PC-3 (cell line): Measurements from ENCODE around the gene PTPRA. TPM values are rescaled to one million over a fixed set of nuclear protein-coding genes. Genes with fewer than 3 reads are reported as not detected.

Experiments
- ATAC-seq: fragments of 200-7000 bp; cut with Tn5 transposase; 2 replicates; pipeline ENCODE4 v1.9.1; 2020; ENCODE audit warnings: mild to moderate bottlenecking, moderate library complexity
- BruUV-seq: library from RNA; stranded (reverse); fragments of 400-500 nt; replicated peaks from 2 replicates; lab custom pipeline; 2021; lab: Mats Ljungman, UMichigan
- CTCF ChIA-PET: fragments of 300-600 bp; sonication (Branson Sonifier 250); formaldehyde crosslinking; loops from one replicate; lab custom pipeline; 2022; ENCODE audit warnings: antibody characterized with exemption; lab: Charles Lee
- POLR2A ChIA-PET: fragments of 300-600 bp; sonication (Branson Sonifier 250); formaldehyde crosslinking; loops from one replicate; lab custom pipeline; 2022; ENCODE audit warnings: antibody characterized with exemption; ENCODE audit not compliant: unreplicated experiment; lab: Charles Lee
- DNase-seq: peaks from one replicate; pipeline ENCODE4 v3.0.0-alpha.2; 2015
- H2AFZ ChIP-seq: fragments of 300-600 bp; sonication (generic); 2 replicates; pipeline ENCODE4 v1.6.0; 2016; ENCODE audit warnings: antibody characterized with exemption, low read length
- H3F3A ChIP-seq: fragments of 300-600 bp; sonication (generic); one replicate; pipeline ENCODE4 v1.6.0; 2017; ENCODE audit warnings: antibody characterized with exemption, low read length, control low read depth, mild to moderate bottlenecking; ENCODE audit not compliant: unreplicated experiment
- H3K27ac ChIP-seq: fragments of 300-600 bp; sonication (generic); 2 replicates; pipeline ENCODE4 v1.5.1; 2016; ENCODE audit warnings: mild to moderate bottlenecking, low read length
- H3K27me3 ChIP-seq: fragments of 300-600 bp; sonication (generic); 2 replicates; pipeline ENCODE4 v1.6.1; 2016; ENCODE audit warnings: low read length, mixed read lengths
- H3K36me3 ChIP-seq: fragments of 300-600 bp; sonication (generic); 2 replicates; pipeline ENCODE4 v1.6.1; 2016; ENCODE audit warnings: low read depth, mixed run types, low read length, mixed read lengths
- H3K4me1 ChIP-seq: fragments of 300-600 bp; sonication (generic); 2 replicates; pipeline ENCODE4 v1.5.1; 2016; ENCODE audit warnings: low read length; ENCODE audit not compliant: insufficient read depth
- H3K4me2 ChIP-seq: fragments of 300-600 bp; sonication (generic); 2 replicates; pipeline ENCODE4 v1.6.0; 2016; ENCODE audit warnings: low read length
- H3K4me3 ChIP-seq: fragments of 300-600 bp; sonication (generic); 2 replicates; pipeline ENCODE4 v1.5.1; 2016; ENCODE audit warnings: mild to moderate bottlenecking, low read length, mixed read lengths
- H3K79me2 ChIP-seq: fragments of 300-600 bp; sonication (generic); 2 replicates; pipeline ENCODE4 v1.6.1; 2017; ENCODE audit warnings: low read length, mixed read lengths
- H3K9ac ChIP-seq: fragments of 300-600 bp; sonication (generic); 2 replicates; pipeline ENCODE4 v1.6.0; 2016; ENCODE audit warnings: mild to moderate bottlenecking, low read length
- H3K9me2 ChIP-seq: fragments of 300-600 bp; sonication (generic); replicated peaks from 2 replicates; pipeline ENCODE4 v1.6.1; 2016; ENCODE audit warnings: mixed run types, low read length, mixed read lengths
- H3K9me3 ChIP-seq: fragments of 300-600 bp; sonication (generic); 2 replicates; pipeline ENCODE4 v1.6.1; 2016; ENCODE audit warnings: low read length, mixed read lengths
- H4K20me1 ChIP-seq: fragments of 300-600 bp; sonication (generic); 2 replicates; pipeline ENCODE4 v1.6.1; 2016; ENCODE audit warnings: low read length, mixed read lengths
- CTCF ChIP-seq: fragments of 300-600 bp; sonication (generic); conservative IDR thresholded peaks from 2 replicates; pipeline ENCODE4 v1.5.1; 2017; ENCODE audit warnings: antibody characterized with exemption, low read depth, mild to moderate bottlenecking, low read length
- EZH2 ChIP-seq: fragments of 300-600 bp; sonication (generic); IDR thresholded peaks from one replicate; pipeline ENCODE4 v1.6.1; 2017; ENCODE audit warnings: antibody characterized with exemption, mild to moderate bottlenecking, low read length; ENCODE audit not compliant: unreplicated experiment
- EZH2phosphoT487 ChIP-seq: fragments of 300-600 bp; sonication (generic); IDR thresholded peaks from 2 replicates; pipeline ENCODE4 v1.6.1; 2018; ENCODE audit warnings: mild to moderate bottlenecking, antibody characterized with exemption, low read length, borderline replicate concordance
- intact Hi-C: fragments of 100-400 bp; cut with micrococcal nuclease; formaldehyde crosslinking; loops from 2 replicates; pipeline ENCODE4 v1.9.0; 2023
- total RNA-seq: library from RNA; depleted of rRNA; stranded (reverse); fragments of >200 nt; gene quantifications from 2 replicates; pipeline ENCODE4 v1.2.3, GENCODE V29; 2014

Gene PTPRA
- total RNA-seq, 1 experiment from 2014 or later = 35.0 TPM

DNA sequence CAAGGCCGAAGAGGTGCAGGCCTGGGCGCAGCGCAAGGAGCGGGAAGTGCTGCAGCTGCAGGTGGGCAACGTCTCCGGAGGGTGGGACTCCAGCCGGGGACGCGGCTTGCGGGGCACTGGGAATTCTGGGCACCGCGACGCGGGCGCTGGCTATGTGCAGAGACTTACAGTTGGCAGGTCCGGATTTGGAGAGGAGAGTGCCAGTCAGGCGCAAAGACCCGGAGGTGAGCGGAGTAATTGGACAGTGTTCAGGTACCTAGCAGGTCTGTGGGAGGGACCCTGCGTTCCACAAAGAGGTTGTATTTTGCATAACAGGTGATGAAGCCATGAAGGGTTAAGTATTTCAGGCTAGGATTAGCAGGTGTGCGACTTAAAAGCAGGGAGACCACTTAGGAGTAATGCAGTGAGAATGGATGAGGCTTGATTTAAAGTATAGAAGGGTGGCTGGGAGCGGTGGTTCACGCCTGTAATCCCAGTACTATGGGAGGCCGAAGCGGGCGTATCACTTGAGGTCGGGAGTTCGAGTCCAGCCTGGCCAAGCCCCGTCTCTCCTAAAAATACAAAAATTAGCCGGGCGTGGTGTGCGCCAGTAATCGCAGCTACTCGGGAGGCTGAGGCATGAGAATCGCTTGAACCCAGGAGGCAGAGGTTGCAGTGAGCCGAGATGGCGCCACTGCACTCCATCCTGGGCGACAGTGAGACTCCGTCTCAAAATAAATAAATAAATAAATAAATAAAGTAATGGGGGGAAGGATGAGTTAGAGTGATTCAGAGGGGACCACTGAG is 173.6 kb downstream of the PTPRA start:
- DNase-seq (peak; percentile 74), ATAC-seq (peak; percentile 15)
- Histone ChIP-seq H3K4me1 (peaks cover 16% of the 10 kb centered on the region), H3K9me3 (no peaks in the 10 kb centered on the region), H2AFZ (peak overlapping the region; percentile 84), H3K27ac (peak overlapping the region; percentile 11; the same call in 1 of the 2 replicates), H3K4me3 (peak overlapping the region; percentile 93), H3K36me3 (peaks cover 26% of the 10 kb centered on the region), H3K4me2 (peak overlapping the region; percentile 87), H3K79me2 (peaks cover 22% of the 10 kb centered on the region), H3K9ac (peak overlapping the region; percentile 90), H3F3A (no peaks in the 10 kb centered on the region), H3K27me3 (no peaks in the 10 kb centered on the region), H3K9me2 (no peaks in the 10 kb centered on the region), H4K20me1 (peaks cover 9% of the 10 kb centered on the region)
- no peak for TF ChIP-seq EZH2
- no peak for TF ChIP-seq EZH2phosphoT487
- TF ChIP-seq CTCF = no peak
- no TSS peak for BruUV-seq
- intact Hi-C loops = loop anchor here (1.0 kb wide), 1 partner anchor 7 kb away; no protein-coding TSS in a partner anchor
- ChIA-PET CTCF (no interaction called here), POLR2A (interaction anchor here (0.6 kb wide), 1 partner anchor 111 kb away, joined by 4 read pairs; no protein-coding TSS in a partner anchor)

DNA sequence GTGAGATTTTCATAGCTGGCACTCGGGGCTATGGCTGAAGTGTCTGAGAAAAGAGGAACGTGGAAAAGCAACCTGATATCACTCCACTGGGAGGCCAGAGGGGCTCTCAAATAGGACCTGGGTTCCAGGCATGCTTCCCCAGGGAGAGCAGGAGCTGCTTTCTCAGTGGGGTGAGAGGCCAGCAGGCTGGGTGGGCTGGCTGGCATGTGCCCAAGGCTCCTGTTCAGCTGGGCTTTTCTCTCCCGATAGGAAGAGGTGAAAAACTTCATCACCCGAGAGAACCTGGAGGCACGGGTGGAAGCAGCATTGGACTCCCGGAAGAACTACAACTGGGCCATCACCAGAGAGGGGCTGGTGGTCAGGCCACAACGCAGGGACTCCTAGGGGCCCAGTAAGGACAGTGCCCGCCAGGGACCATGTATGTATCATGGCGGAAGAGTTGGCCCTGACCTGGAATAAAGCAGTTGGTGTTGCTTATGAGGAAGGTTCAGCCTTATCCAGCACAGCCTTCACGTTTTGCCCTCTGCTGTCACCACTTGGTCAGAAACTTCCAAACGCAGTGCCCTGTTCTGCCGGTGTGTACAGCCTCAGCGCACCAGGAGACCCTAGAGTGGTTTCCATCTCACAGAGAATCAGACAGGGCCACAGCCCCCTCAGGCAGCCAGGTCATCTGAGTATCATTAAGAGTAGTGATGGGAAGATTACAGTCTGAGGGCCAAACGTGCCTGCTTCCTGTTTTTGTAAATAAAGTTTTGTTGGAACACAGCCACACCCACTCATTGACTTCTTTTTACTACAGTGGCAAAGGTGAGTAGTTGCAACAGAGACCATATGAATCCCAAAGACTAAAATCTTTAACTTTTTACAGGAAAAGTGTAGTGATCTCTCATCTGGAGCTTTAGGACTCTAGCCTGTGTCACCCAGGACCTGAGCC is 174.5 kb downstream of the PTPRA start:
- H3K9me3 ChIP-seq = no peaks in the 10 kb centered on the region
- DNase-seq (no peak), ATAC-seq (no peak)
- CTCF ChIA-PET = no interaction called here
- intact Hi-C loops = no loop called here
- H3K4me1 ChIP-seq = peaks cover 11% of the 10 kb centered on the region
- H3K9ac ChIP-seq = no peak overlapping the region; the same call in 1 of the 2 replicates
- H2AFZ ChIP-seq = no peak overlapping the region
- H3K79me2 ChIP-seq = peaks cover 22% of the 10 kb centered on the region
- H3K4me2 ChIP-seq = peak overlapping the region; percentile 87
- BruUV-seq = TSS peak; percentile 35
- peak overlapping the region; percentile 93 for H3K4me3 ChIP-seq
- H3K27ac ChIP-seq = no peak overlapping the region
- no peaks in the 10 kb centered on the region for H3K9me2 ChIP-seq
- peaks cover 9% of the 10 kb centered on the region for H4K20me1 ChIP-seq
- H3K27me3 ChIP-seq = no peaks in the 10 kb centered on the region
- TF ChIP-seq EZH2phosphoT487 = no peak
- no peak for TF ChIP-seq CTCF
- TF ChIP-seq EZH2 = no peak
- peaks cover 26% of the 10 kb centered on the region for H3K36me3 ChIP-seq
- POLR2A ChIA-PET = interaction anchor here (0.6 kb wide), 1 partner anchor 110 kb away, joined by 4 read pairs; no protein-coding TSS in a partner anchor
- no peaks in the 10 kb centered on the region for H3F3A ChIP-seq
